ENCODE data around the gene TBC1D2.
A peak's percentile ranks its signal among the peaks of the same experiment; 100 is the strongest.

GRCh38 chr9:98234245-98234825, 21.1 kb downstream of the TBC1D2 start:
- TF ChIP-seq CTCF (conservative IDR thresholded peaks at IDR 0.05; ENCODE audit: low read length) (peak; percentile 30), EZH2phosphoT487 (IDR thresholded peaks at IDR 0.05; ENCODE audit: borderline replicate concordance, low read depth, low read length) (no peak)
